Rectal smooth muscle tissue (tissue), 1 donor: ENCODE measurements around the gene UBE2D1.

Source experiments
- H3K27ac ChIP-seq: one replicate; pipeline ENCODE4 v1.7.0; 2013; ENCODE audit warnings: low read depth, low read length, inconsistent platforms
- H3K27me3 ChIP-seq: one replicate; pipeline ENCODE4 v1.7.0; 2013; ENCODE audit warnings: low read length; ENCODE audit not compliant: control insufficient read depth, insufficient read depth
- H3K36me3 ChIP-seq: one replicate; pipeline ENCODE4 v1.7.0; 2013; ENCODE audit warnings: low read length; ENCODE audit not compliant: control insufficient read depth, insufficient read depth
- H3K4me1 ChIP-seq: one replicate; pipeline ENCODE4 v1.7.0; 2013; ENCODE audit warnings: low read length; ENCODE audit not compliant: control insufficient read depth, insufficient read depth
- H3K4me3 ChIP-seq: one replicate; pipeline ENCODE4 v1.7.0; 2013; ENCODE audit warnings: low read length
- H3K9ac ChIP-seq: one replicate; pipeline ENCODE4 v1.7.0; 2013; ENCODE audit warnings: low read length

Gene UBE2D1

DNA sequence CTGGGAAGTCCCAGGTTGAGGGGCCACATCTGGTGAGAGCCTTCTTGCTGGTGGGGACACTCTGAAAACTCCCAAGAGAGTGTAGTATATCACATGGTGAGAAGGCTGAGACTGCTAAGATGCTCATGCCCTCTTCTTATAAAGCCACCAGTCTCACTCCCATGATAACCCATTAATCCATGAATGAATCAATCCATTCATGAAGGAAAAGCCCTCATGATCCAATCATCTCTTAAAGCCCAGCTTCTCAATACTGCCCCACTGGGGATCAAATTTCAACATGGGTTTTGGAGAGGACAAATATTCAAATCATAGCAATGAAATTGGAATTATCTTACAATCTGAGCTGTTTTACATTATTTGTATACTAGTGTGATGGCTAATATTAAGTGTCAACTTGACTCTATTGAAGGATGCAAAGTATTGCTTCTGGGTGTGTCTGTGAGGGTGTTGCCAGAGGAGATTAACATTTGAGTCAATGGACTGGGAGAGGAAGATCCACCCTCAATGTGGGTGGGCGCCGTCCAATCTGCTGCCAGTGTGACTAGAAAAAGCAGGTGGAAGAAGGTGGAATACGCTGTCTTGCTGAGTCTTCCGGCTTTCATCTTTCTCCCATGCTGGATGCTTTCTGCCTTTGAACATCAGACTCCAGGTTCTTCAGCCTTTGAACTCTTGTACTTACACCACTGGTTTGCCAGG, 14.3 kb upstream of the UBE2D1 start:
- Histone ChIP-seq H3K27ac (no peak overlapping the region), H3K4me3 (no peak overlapping the region), H3K27me3 (no peaks in the 10 kb centered on the region), H3K4me1 (no peaks in the 10 kb centered on the region), H3K36me3 (no peaks in the 10 kb centered on the region), H3K9ac (no peak overlapping the region)

GRCh38 chr10:58322072-58322834, 12.6 kb upstream of the UBE2D1 start:
- Histone ChIP-seq H3K9ac (no peak overlapping the region), H3K27me3 (no peaks in the 10 kb centered on the region), H3K36me3 (no peaks in the 10 kb centered on the region), H3K27ac (no peak overlapping the region), H3K4me1 (no peaks in the 10 kb centered on the region), H3K4me3 (no peak overlapping the region)

GRCh38 chr10:58322835-58323209, 12.0 kb upstream of the UBE2D1 start:
- no peaks in the 10 kb centered on the region for H3K4me1 ChIP-seq
- no peak overlapping the region for H3K9ac ChIP-seq
- no peaks in the 10 kb centered on the region for H3K27me3 ChIP-seq
- H3K27ac ChIP-seq, result no peak overlapping the region
- no peaks in the 10 kb centered on the region for H3K36me3 ChIP-seq
- no peak overlapping the region for H3K4me3 ChIP-seq

GRCh38 chr10:58326967-58327381, 7.8 kb upstream of the UBE2D1 start:
- Histone ChIP-seq H3K36me3 (no peaks in the 10 kb centered on the region), H3K9ac (no peak overlapping the region), H3K4me3 (no peak overlapping the region), H3K27ac (no peak overlapping the region), H3K4me1 (no peaks in the 10 kb centered on the region), H3K27me3 (no peaks in the 10 kb centered on the region)

GRCh38 chr10:58328233-58328632, 6.6 kb upstream of the UBE2D1 start:
- no peaks in the 10 kb centered on the region for H3K4me1 ChIP-seq
- H3K36me3 ChIP-seq, result no peaks in the 10 kb centered on the region
- no peak overlapping the region for H3K9ac ChIP-seq
- H3K27ac ChIP-seq, result no peak overlapping the region
- H3K27me3 ChIP-seq, result no peaks in the 10 kb centered on the region
- H3K4me3 ChIP-seq, result no peak overlapping the region

DNA sequence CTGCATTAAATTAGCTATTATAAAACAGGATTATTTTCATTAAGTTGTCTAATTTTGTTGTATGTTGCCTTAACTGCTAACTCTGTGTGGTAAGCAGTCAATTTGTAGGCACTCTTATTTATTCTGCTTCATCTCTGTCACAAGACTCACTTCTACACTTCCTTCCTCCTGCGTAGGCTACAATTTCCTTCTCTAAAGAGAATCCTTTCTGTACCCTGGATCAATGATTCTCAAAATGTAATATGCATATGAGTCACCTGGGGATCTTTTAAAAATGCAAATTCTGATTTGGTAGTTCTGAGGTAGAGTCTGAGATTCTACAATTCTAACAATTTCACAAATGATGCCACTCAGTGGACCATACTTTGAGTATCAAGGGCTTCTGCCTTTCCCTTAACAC, 4.4 kb upstream of the UBE2D1 start:
- Histone ChIP-seq H3K27me3 (no peaks in the 10 kb centered on the region), H3K9ac (no peak overlapping the region), H3K4me1 (no peaks in the 10 kb centered on the region), H3K27ac (no peak overlapping the region), H3K4me3 (no peak overlapping the region), H3K36me3 (no peaks in the 10 kb centered on the region)

- no peak overlapping the region for H3K9ac ChIP-seq
- no peaks in the 10 kb centered on the region for H3K27me3 ChIP-seq
- H3K4me1 ChIP-seq, result peaks cover 7% of the 10 kb centered on the region
- H3K27ac ChIP-seq, result no peak overlapping the region
- no peak overlapping the region for H3K4me3 ChIP-seq
- no peaks in the 10 kb centered on the region for H3K36me3 ChIP-seq
These were observed 3.2 kb upstream of the UBE2D1 start for GRCh38 chr10:58331646-58332045.

DNA sequence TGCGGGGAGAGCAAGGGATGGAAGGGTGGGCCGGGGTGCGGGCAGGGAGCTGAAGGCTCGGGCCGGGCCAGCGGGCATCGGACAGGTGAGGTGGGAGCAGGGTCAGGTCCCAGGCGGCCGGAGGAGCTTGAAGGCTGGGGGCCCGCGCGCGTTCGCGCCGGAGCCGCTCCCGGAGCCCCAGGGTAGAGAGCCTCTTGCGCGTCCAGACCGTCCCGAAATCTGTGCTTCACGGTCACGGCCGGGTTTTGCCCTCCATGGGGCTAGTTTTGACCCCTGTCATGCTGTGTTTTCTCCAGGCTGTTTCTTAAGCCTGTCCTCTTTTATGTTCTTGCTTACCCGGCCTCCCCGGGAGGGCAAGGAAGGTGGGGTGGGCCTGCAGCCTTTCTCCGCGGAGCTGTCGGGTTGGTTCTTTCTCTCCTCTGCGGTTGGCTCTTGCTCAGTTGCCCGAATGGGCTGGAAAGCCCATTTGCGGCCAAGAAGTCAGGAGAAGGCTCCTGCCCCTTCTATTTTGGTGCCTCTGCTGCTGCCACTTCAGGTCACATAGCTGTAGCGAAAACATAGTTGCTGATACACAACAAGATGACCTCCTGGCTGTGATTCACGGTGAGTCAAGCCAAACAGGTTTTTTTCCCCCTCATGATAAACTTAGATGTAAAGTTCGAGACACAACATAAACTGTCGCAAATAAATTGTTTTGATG, 650 bp downstream of the UBE2D1 start:
- Histone ChIP-seq H3K4me3 (peak overlapping the region; percentile 93), H3K27ac (peak overlapping the region; percentile 73), H3K27me3 (no peaks in the 10 kb centered on the region), H3K36me3 (no peaks in the 10 kb centered on the region), H3K4me1 (peaks cover 7% of the 10 kb centered on the region), H3K9ac (peak overlapping the region; percentile 68)

- Histone ChIP-seq H3K27me3 (no peaks in the 10 kb centered on the region), H3K27ac (no peak overlapping the region), H3K9ac (no peak overlapping the region), H3K36me3 (no peaks in the 10 kb centered on the region), H3K4me3 (peak overlapping the region; percentile 93), H3K4me1 (peaks cover 7% of the 10 kb centered on the region)
These were observed 1.4 kb downstream of the UBE2D1 start for GRCh38 chr10:58336242-58336641.

- H3K4me3 ChIP-seq, result no peak overlapping the region
- no peaks in the 10 kb centered on the region for H3K36me3 ChIP-seq
- no peaks in the 10 kb centered on the region for H3K4me1 ChIP-seq
- no peaks in the 10 kb centered on the region for H3K27me3 ChIP-seq
- H3K9ac ChIP-seq, result no peak overlapping the region
- no peak overlapping the region for H3K27ac ChIP-seq
These were observed 6.6 kb downstream of the UBE2D1 start for GRCh38 chr10:58341422-58341821.

GRCh38 chr10:58341947-58342346, 7.1 kb downstream of the UBE2D1 start:
- H3K36me3 ChIP-seq, result no peaks in the 10 kb centered on the region
- H3K27me3 ChIP-seq, result no peaks in the 10 kb centered on the region
- H3K4me3 ChIP-seq, result no peak overlapping the region
- H3K4me1 ChIP-seq, result no peaks in the 10 kb centered on the region
- no peak overlapping the region for H3K9ac ChIP-seq
- no peak overlapping the region for H3K27ac ChIP-seq

- H3K4me3 ChIP-seq, result no peak overlapping the region
- H3K27me3 ChIP-seq, result no peaks in the 10 kb centered on the region
- H3K27ac ChIP-seq, result no peak overlapping the region
- no peaks in the 10 kb centered on the region for H3K4me1 ChIP-seq
- no peak overlapping the region for H3K9ac ChIP-seq
- H3K36me3 ChIP-seq, result no peaks in the 10 kb centered on the region
These were observed 13.2 kb downstream of the UBE2D1 start for GRCh38 chr10:58347967-58348366.
